SK-N-MC (cell line): ENCODE data around the gene CHMP2A.

Source experiments
- DNase-seq: peaks from one replicate; pipeline ENCODE4 v3.0.0-alpha.2; 2011; ENCODE audit warnings: low read depth, low spot score
- H3K27ac ChIP-seq: fragments of 200-600 bp; sonication (generic); 2 replicates; pipeline ENCODE4 v1.5.1; 2016; ENCODE audit warnings: mixed run types
- H3K36me3 ChIP-seq: fragments of 200-600 bp; sonication (generic); 2 replicates; pipeline ENCODE4 v1.6.1; 2017; ENCODE audit warnings: antibody characterized with exemption, low read length, mixed read lengths; ENCODE audit not compliant: insufficient read depth
- H3K4me3 ChIP-seq: fragments of 200-600 bp; sonication (generic); 2 replicates; pipeline ENCODE4 v1.5.1; 2016
- H3K9ac ChIP-seq: fragments of 200-600 bp; sonication (generic); 2 replicates; pipeline ENCODE4 v1.8.0; 2017; ENCODE audit warnings: mixed run types, mixed read lengths; ENCODE audit not compliant: insufficient read length
- H3K9me3 ChIP-seq: fragments of 200-600 bp; sonication (generic); 2 replicates; pipeline ENCODE4 v1.6.1; 2017; ENCODE audit warnings: low read depth, mild to moderate bottlenecking, antibody characterized with exemption, low read length, moderate library complexity, mixed read lengths
- EZH2 ChIP-seq: fragments of 200-600 bp; sonication (generic); IDR thresholded peaks from one replicate; pipeline ENCODE4 v1.6.1; 2017; ENCODE audit warnings: antibody characterized with exemption
- FOXP2 ChIP-seq: optimal IDR thresholded peaks from 2 replicates; pipeline ENCODE3; 2011; ENCODE audit warnings: mild to moderate bottlenecking, moderate library complexity; ENCODE audit not compliant: insufficient read depth; ENCODE audit errors: extremely low read length, control extremely low read depth
- POLR2AphosphoS5 ChIP-seq: IDR thresholded peaks from 2 replicates; pipeline ENCODE4 v1.6.1; 2012; ENCODE audit warnings: mild to moderate bottlenecking, low read depth, low read length, borderline replicate concordance

The CHMP2A gene

GRCh38 chr19:58562122-58563033 lies 7.5 kb upstream of the CHMP2A start:
- H3K4me3 ChIP-seq: peak overlapping the region; percentile 75
- H3K27ac ChIP-seq: no peak overlapping the region
- TF ChIP-seq EZH2: no peak
- TF ChIP-seq FOXP2: no peak
- no peak; the same call in 1 of the 2 replicates for TF ChIP-seq POLR2AphosphoS5
- no peaks in the 10 kb centered on the region for H3K9me3 ChIP-seq
- H3K9ac ChIP-seq: peak overlapping the region; percentile 32
- no peaks in the 10 kb centered on the region for H3K36me3 ChIP-seq
- no peak for DNase-seq

DNA sequence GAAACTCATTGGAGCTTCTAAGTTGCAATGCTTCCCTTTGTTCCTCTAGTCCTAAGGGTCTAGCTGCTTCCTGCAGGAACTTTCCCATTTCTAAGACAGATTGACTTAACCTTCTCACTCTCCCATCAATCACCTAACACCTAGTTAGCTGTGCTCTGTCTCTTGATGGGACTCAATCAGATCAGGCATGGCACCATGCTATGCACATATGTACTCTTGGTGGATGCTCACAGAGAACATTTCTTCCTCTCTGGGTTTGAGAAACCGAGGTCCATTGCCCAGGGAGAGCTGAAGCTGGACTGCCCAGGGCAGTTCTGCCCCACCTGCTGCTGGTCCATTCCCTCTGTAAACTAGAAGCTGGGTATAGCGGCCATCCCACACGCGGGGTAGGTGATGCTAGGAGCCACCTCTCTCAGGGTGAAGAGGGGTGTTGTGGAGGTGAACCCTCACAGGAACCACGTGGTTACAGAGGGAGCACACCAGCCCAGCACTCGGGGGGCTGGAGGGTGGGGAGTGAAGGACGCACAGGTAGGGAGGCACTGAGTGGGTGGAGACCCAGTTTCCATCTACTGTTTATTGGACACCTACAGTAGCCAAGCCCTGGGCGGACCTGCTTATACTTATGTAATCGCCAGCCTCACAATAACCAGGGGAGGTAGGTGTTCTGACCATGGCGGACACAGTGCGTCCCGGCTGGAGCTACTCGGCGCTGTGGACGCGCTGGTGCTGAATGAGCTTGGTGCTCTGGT lies 6.6 kb upstream of the CHMP2A start:
- Histone ChIP-seq H3K4me3 (no peak overlapping the region; the same call in 1 of the 2 replicates), H3K36me3 (peaks cover 4% of the 10 kb centered on the region; the same call in 1 of the 2 replicates), H3K9ac (no peak overlapping the region)

GRCh38 chr19:58560921-58561320 lies 6.0 kb upstream of the CHMP2A start:
- Histone ChIP-seq H3K9me3 (no peaks in the 10 kb centered on the region), H3K9ac (no peak overlapping the region), H3K27ac (no peak overlapping the region), H3K36me3 (peaks cover 11% of the 10 kb centered on the region), H3K4me3 (no peak overlapping the region)
- TF ChIP-seq EZH2 (no peak), POLR2AphosphoS5 (0 out of 2 replicates have a peak, but pooled peaks have one; percentile 17), FOXP2 (no peak)
- DNase-seq: no peak

More for the DNA sequence above, 6.6 kb upstream of the CHMP2A start:
- DNase-seq: no peak
- H3K27ac ChIP-seq: no peak overlapping the region
- 0 out of 2 replicates have a peak, but pooled peaks have one; percentile 24 for TF ChIP-seq POLR2AphosphoS5
- no peak for TF ChIP-seq EZH2
- no peak for TF ChIP-seq FOXP2
- no peaks in the 10 kb centered on the region for H3K9me3 ChIP-seq

DNA sequence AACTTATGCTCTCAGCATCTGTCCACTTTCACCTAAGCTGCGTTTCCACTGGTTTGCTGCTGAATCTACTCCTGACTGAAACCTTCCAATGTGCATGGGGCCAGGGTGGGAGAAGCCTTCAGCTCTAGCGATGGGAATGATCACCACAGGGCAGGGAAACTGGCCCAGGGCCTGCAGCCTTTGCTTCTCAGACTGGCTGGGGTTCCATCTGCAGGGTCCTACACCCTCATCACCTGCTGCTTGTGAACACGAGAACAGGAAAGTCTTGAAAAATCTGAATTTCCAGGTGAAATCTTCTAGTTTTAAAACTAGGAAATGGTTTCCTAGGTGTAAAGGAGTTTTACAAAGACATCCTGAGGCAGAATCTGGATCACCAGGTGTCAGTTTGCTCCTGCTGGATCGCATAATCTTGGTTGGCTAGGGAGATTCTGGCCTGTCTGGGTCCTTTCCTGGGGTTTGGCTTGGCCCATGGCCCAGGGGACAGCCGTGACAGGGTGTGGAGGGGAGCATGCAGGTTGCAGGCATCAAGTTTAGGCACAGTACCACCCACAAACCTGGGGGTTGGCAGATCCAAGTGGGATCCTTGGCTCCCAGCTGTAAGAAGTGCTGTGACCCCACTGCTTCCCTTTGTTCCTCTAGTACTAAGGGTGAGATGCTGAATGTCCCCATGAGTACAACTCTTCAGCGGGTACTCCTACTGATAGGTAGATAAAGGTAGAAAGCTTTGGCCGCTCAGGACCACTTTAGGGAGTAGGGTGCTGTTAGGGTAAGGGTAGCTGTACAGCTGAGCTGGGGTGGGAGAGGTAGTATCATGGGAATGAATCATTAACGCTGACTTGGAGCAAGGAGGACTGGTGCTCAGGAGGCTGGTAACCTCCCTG lies 5.3 kb upstream of the CHMP2A start:
- Histone ChIP-seq H3K36me3 (peaks cover 17% of the 10 kb centered on the region), H3K9ac (peak overlapping the region; percentile 99), H3K4me3 (peak overlapping the region; percentile 93), H3K9me3 (no peaks in the 10 kb centered on the region), H3K27ac (peak overlapping the region; percentile 97)
- TF ChIP-seq FOXP2: no peak
- TF ChIP-seq POLR2AphosphoS5: no peak
- no peak for TF ChIP-seq EZH2
- DNase-seq: no peak

GRCh38 chr19:58559275-58560006 lies 4.5 kb upstream of the CHMP2A start:
- DNase-seq: no peak
- Histone ChIP-seq H3K9ac (peak overlapping the region; percentile 99), H3K4me3 (peak overlapping the region; percentile 93), H3K9me3 (no peaks in the 10 kb centered on the region), H3K36me3 (peaks cover 17% of the 10 kb centered on the region), H3K27ac (peak overlapping the region; percentile 97)
- no peak for TF ChIP-seq EZH2
- TF ChIP-seq FOXP2: no peak
- peak; percentile 85 for TF ChIP-seq POLR2AphosphoS5

DNA sequence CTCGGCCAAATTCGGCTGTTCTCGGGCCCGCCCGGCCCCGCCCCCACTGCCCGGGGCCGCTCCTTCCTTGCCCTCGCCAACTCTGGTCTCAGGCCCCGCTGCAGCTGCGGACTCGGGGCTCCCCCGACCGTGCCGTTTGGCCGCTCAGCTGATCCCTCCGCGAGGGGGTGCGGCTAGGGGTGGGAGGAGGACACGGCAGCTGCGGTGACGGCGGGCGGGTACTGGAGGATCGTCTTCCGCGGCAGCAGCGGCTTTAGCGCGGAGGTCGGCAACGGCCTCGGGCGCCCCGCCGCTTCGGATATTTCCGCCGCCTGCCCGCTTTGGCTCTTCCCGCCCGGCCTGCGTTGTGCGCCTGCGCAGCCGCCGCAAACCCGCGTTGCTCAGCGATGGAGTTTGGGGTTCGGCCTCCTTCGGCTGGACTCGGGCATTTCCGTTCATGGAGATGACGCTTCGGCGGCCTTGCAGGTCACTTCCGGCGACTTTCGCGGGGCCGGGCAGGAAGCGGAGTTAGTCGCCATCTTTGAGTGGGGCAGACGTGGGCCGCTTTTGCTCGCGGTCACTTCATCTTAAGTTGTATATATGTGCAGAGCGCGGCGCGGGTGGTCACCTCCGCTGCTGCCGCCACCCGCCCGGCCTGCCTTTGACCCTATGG lies 3.8 kb upstream of the CHMP2A start:
- Histone ChIP-seq H3K36me3 (peaks cover 17% of the 10 kb centered on the region), H3K27ac (peak overlapping the region; percentile 99), H3K9ac (peak overlapping the region; percentile 99), H3K9me3 (no peaks in the 10 kb centered on the region), H3K4me3 (peak overlapping the region; percentile 93)
- peak; percentile 90 for DNase-seq
- TF ChIP-seq FOXP2: no peak
- peak; percentile 79 for TF ChIP-seq POLR2AphosphoS5

DNA sequence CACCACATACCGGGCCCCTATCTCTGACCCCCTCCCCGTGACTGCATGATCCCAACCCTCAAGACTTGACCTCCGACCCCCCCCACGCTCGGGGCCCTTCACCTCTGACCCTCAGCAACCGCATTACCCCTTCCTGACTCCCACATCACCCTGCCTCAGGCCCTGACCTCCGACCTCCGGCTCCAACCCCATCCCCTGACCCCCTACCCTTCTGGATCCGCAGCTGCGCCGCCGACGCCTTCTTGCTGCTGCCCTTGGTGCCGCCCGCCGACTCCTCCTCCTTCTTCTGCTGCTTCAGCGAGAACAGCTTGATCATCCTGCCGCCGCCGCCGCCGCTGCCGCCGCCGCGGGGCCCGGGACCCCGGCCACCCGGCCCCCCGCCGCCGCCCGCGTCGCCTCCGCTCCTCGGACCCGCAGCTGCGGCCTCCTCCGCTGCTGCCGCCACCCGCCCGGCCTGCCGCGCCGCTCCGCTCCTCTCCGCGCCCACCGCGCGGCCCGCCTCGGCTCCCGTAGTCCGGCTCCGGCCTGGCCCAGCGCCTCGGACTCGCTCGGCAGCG lies 3.2 kb upstream of the CHMP2A start, which contains the start of gene UBE2M:
Gene UBE2M, minus strand, starts transcription at position 546 of the 557 bp plus-strand sequence. Its CDS starts 230 bp downstream, at position 316.
- H3K9me3 ChIP-seq: no peaks in the 10 kb centered on the region
- H3K36me3 ChIP-seq: peaks cover 17% of the 10 kb centered on the region
- no peak for DNase-seq
- H3K9ac ChIP-seq: peak within 1 kb of the TSS; percentile 99
- peak within 1 kb of the TSS; percentile 93 for H3K4me3 ChIP-seq
- TF ChIP-seq POLR2AphosphoS5: no peak
- TF ChIP-seq FOXP2: no peak
- no peak for TF ChIP-seq EZH2
- peak within 1 kb of the TSS; percentile 99 for H3K27ac ChIP-seq
